Astrocyte (in vitro differentiated cells and primary cell): Measurements from ENCODE around the gene RBPJL. TPM values are rescaled to one million over a fixed set of nuclear protein-coding genes. Genes with fewer than 3 reads are reported as not detected.

Source experiments
- DNase-seq: peaks from one replicate; pipeline ENCODE4 v3.0.0-alpha.2; 2010; ENCODE audit warnings: low read depth
- FAIRE-seq: peaks from 2 replicates; lab custom pipeline; 2011; peaks lifted over from hg19 to GRCh38; lab: Jason Lieb, UNC
- H2AFZ ChIP-seq: 2 replicates; pipeline ENCODE4 v1.6.0; 2012; ENCODE audit warnings: low read depth, low read length, inconsistent platforms
- H3K27ac ChIP-seq: 2 replicates; pipeline ENCODE4 v1.5.1; 2011; ENCODE audit warnings: low read depth, low read length, inconsistent platforms
- H3K27me3 ChIP-seq: 2 replicates; pipeline ENCODE4 v1.6.0; 2011; ENCODE audit warnings: low read length, inconsistent platforms; ENCODE audit not compliant: insufficient read depth
- H3K36me3 ChIP-seq: 2 replicates; pipeline ENCODE4 v1.5.1; 2011; ENCODE audit warnings: low read length, inconsistent platforms; ENCODE audit not compliant: insufficient read depth
- H3K4me1 ChIP-seq: 2 replicates; pipeline ENCODE4 v1.5.1; 2011; ENCODE audit warnings: low read length, inconsistent platforms; ENCODE audit not compliant: insufficient read depth
- H3K4me2 ChIP-seq: 2 replicates; pipeline ENCODE4 v1.6.0; 2012; ENCODE audit warnings: low read length, inconsistent platforms
- H3K4me3 ChIP-seq: 2 replicates; pipeline ENCODE4 v1.5.1; 2011; ENCODE audit warnings: low read depth, mild to moderate bottlenecking, low read length, inconsistent platforms; ENCODE audit not compliant: insufficient read depth
- H3K79me2 ChIP-seq: 2 replicates; pipeline ENCODE4 v1.6.0; 2012; ENCODE audit warnings: mild to moderate bottlenecking, low read length, inconsistent platforms; ENCODE audit not compliant: insufficient read depth
- H3K9ac ChIP-seq: 2 replicates; pipeline ENCODE4 v1.6.0; 2012; ENCODE audit warnings: mild to moderate bottlenecking, low read length, inconsistent platforms
- H3K9me3 ChIP-seq: 2 replicates; pipeline ENCODE4 v1.5.1; 2012; ENCODE audit warnings: low read depth, mild to moderate bottlenecking, low read length, inconsistent platforms; ENCODE audit not compliant: insufficient read depth
- H4K20me1 ChIP-seq: 2 replicates; pipeline ENCODE4 v1.6.0; 2012; ENCODE audit warnings: low read length, inconsistent platforms; ENCODE audit not compliant: insufficient read depth
- H3K27ac Mint-ChIP-seq: one replicate; pipeline ENCODE4 v1.8.0; 2021; ENCODE audit warnings: mild to moderate bottlenecking, mixed read lengths; ENCODE audit not compliant: unreplicated experiment
- H3K27me3 Mint-ChIP-seq: one replicate; pipeline ENCODE4 v1.8.0; 2021; ENCODE audit warnings: low read depth, mixed read lengths; ENCODE audit not compliant: unreplicated experiment
- H3K36me3 Mint-ChIP-seq: one replicate; pipeline ENCODE4 v1.8.0; 2021; ENCODE audit warnings: low read depth, mixed read lengths; ENCODE audit not compliant: unreplicated experiment
- H3K4me1 Mint-ChIP-seq: one replicate; pipeline ENCODE4 v1.8.0; 2021; ENCODE audit warnings: low read depth, mixed read lengths; ENCODE audit not compliant: unreplicated experiment
- H3K4me3 Mint-ChIP-seq: one replicate; pipeline ENCODE4 v1.8.0; 2021; ENCODE audit warnings: mild to moderate bottlenecking, moderate library complexity, mixed read lengths; ENCODE audit not compliant: unreplicated experiment
- H3K9me3 Mint-ChIP-seq: one replicate; pipeline ENCODE4 v1.8.0; 2021; ENCODE audit warnings: mild to moderate bottlenecking, mixed read lengths; ENCODE audit not compliant: unreplicated experiment
- CTCF ChIP-seq: IDR thresholded peaks from 2 replicates; pipeline ENCODE4 v1.5.1; 2011; ENCODE audit warnings: low read depth, mild to moderate bottlenecking, inconsistent platforms, low read length, moderate library complexity; ENCODE audit not compliant: insufficient read depth
- EZH2 ChIP-seq: IDR thresholded peaks from 2 replicates; pipeline ENCODE4 v1.6.1; 2012; ENCODE audit warnings: mild to moderate bottlenecking, low read length, inconsistent platforms; ENCODE audit not compliant: insufficient read depth
- total RNA-seq: library from RNA; stranded (reverse); gene quantifications from 2 replicates; pipeline ENCODE4 v1.2.1, GENCODE V29; 2021

Gene RBPJL
- total RNA-seq, 1 donor from 2014 or later = not detected

- Histone ChIP-seq H3K4me1 (peaks cover 6% of the 10 kb centered on the region), H3K27ac (no peak overlapping the region), H3K4me3 (peak overlapping the region; percentile 61), H4K20me1 (no peaks in the 10 kb centered on the region), H3K79me2 (no peaks in the 10 kb centered on the region), H3K9me3 (peaks cover 4% of the 10 kb centered on the region), H2AFZ (peak overlapping the region; percentile 88), H3K36me3 (no peaks in the 10 kb centered on the region), H3K9ac (peak overlapping the region; percentile 74), H3K4me2 (peak overlapping the region; percentile 90), H3K27me3 (peaks cover 17% of the 10 kb centered on the region)
- Mint-ChIP-seq H3K4me3 (peak overlapping the region; percentile 83), H3K27ac (peak overlapping the region; percentile 41), H3K27me3 (peaks cover 8% of the 10 kb centered on the region), H3K36me3 (no peaks in the 10 kb centered on the region), H3K9me3 (peaks cover 6% of the 10 kb centered on the region), H3K4me1 (peaks cover 3% of the 10 kb centered on the region)
- peak; percentile 19 for DNase-seq
- no peak for FAIRE-seq
- TF ChIP-seq EZH2 = peak; percentile 27
- TF ChIP-seq CTCF = peak; percentile 68
Observed at GRCh38 chr20:45293041-45294002, 13.3 kb upstream of the RBPJL start.

GRCh38 chr20:45294003-45294368 lies 12.7 kb upstream of the RBPJL start:
- FAIRE-seq (no peak), DNase-seq (no peak)
- Histone ChIP-seq H2AFZ (no peak overlapping the region), H3K4me1 (peaks cover 6% of the 10 kb centered on the region), H4K20me1 (no peaks in the 10 kb centered on the region), H3K4me3 (no peak overlapping the region), H3K4me2 (peak overlapping the region; percentile 90), H3K27ac (no peak overlapping the region), H3K27me3 (peaks cover 15% of the 10 kb centered on the region), H3K9ac (no peak overlapping the region), H3K36me3 (no peaks in the 10 kb centered on the region), H3K79me2 (no peaks in the 10 kb centered on the region), H3K9me3 (peaks cover 4% of the 10 kb centered on the region)
- no peak overlapping the region for H3K27ac Mint-ChIP-seq
- H3K36me3 Mint-ChIP-seq = no peaks in the 10 kb centered on the region
- no peak overlapping the region for H3K4me3 Mint-ChIP-seq
- TF ChIP-seq EZH2 (no peak), CTCF (no peak)
- peaks cover 3% of the 10 kb centered on the region for H3K4me1 Mint-ChIP-seq
- H3K9me3 Mint-ChIP-seq = peaks cover 6% of the 10 kb centered on the region
- H3K27me3 Mint-ChIP-seq = peaks cover 9% of the 10 kb centered on the region

GRCh38 chr20:45294659-45295058 lies 12.0 kb upstream of the RBPJL start:
- Histone ChIP-seq H3K4me3 (no peak overlapping the region), H3K9ac (no peak overlapping the region), H3K4me2 (no peak overlapping the region), H3K36me3 (no peaks in the 10 kb centered on the region), H3K27ac (no peak overlapping the region), H3K9me3 (peaks cover 4% of the 10 kb centered on the region), H3K4me1 (peaks cover 6% of the 10 kb centered on the region), H3K27me3 (peaks cover 15% of the 10 kb centered on the region), H4K20me1 (no peaks in the 10 kb centered on the region), H3K79me2 (no peaks in the 10 kb centered on the region), H2AFZ (no peak overlapping the region)
- no peak overlapping the region for H3K27ac Mint-ChIP-seq
- H3K27me3 Mint-ChIP-seq = peaks cover 9% of the 10 kb centered on the region
- DNase-seq (no peak), FAIRE-seq (no peak)
- H3K4me3 Mint-ChIP-seq = no peak overlapping the region
- no peaks in the 10 kb centered on the region for H3K36me3 Mint-ChIP-seq
- H3K9me3 Mint-ChIP-seq = peaks cover 6% of the 10 kb centered on the region
- TF ChIP-seq CTCF (no peak), EZH2 (no peak)
- H3K4me1 Mint-ChIP-seq = peaks cover 3% of the 10 kb centered on the region
